ENCODE measurements around the gene SPACA6. TPM values are rescaled to one million over a fixed set of nuclear protein-coding genes. Genes with fewer than 3 reads are reported as not detected.
"Not testable (repeated sequence)": the region's sequence is repeated elsewhere in the genome, so short reads cannot be mapped to it uniquely, and the experiment has no call there.

The SPACA6 gene, protein sequence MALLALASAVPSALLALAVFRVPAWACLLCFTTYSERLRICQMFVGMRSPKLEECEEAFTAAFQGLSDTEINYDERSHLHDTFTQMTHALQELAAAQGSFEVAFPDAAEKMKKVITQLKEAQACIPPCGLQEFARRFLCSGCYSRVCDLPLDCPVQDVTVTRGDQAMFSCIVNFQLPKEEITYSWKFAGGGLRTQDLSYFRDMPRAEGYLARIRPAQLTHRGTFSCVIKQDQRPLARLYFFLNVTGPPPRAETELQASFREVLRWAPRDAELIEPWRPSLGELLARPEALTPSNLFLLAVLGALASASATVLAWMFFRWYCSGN
- total RNA-seq = 6.4 and 8.7 TPM in 2 replicates

DNA sequence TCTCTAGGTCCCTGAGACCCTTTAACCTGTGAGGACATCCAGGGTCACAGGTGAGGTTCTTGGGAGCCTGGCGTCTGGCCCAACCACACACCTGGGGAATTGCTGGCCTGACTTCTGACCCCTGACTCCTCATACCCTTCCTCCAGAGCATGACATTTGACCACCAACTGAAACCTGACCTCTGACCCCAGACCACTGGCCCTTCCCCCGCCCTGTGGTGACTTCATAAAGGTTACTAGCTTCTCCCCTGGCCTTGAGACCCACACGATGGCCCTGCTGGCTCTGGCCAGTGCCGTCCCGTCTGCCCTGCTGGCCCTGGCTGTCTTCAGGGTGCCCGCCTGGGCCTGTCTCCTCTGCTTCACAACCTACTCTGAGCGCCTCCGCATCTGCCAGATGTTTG lies at the start of gene SPACA6:
Gene SPACA6, plus strand, starts transcription at position 71 of the 400 bp plus-strand sequence. Its CDS starts 197 bp downstream, at position 268.
- intact Hi-C loops (cut with micrococcal nuclease) = no loop called here

DNA sequence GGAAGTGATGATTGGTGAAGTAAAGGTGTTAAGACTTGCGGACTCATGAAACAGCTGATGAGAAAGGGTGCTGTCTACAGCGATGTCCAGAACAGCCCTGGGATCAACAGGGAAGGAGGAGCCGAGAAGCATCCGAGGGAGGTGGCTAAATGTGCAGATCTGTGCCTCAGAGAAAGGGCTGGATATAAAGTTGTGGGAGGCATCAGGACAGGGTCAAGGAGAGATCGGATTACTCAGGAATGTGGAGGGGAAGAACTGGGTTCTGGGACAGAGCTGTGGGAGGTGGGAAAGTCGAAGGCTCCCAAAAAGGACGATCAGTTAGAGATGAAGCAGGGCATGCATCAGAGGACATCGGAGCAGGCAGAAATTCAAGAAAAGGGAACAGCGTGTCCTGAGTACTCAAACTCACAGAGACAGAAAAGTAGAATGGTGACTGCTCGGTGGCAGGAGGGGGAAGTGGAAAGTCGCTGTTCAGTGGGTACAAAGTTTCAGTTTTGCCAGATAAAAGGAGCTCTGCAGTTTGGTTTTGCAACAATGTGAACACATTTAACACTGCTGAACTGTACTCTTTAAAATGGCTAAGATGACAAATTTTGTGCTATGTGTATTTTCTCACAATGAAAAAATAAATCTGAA lies 48.4 kb upstream of the SPACA6 start:
- intact Hi-C loops (cut with micrococcal nuclease) = loop anchor here (2.0 kb wide), 1 partner anchor 14 kb away; the partner anchor contains the start of gene SIGLEC5

DNA sequence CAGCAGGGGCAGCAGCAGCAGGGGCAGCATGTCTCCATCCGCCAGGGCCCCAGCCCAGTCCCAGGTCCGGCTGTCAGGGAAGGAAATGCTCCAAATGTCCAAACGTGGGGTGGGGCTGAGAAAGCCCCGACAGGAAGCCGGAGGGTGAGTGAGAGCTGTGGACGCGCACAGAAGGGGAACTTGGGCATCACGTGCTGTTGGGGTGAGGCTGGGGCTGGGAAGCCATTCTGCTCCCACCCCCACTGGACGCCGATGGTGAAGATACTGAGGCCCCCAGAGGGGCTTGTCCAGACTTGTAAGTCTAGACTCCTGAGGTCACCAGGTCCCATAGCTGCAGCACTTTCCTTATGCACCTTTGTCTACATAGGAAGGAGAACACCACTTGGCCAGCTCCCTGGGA lies 46.4 kb upstream of the SPACA6 start, which contains the start of gene SIGLEC14:
Gene SIGLEC14, minus strand, starts transcription at position 96 of the 400 bp plus-strand sequence. Its CDS starts 66 bp downstream, at position 30.
- intact Hi-C loops (cut with micrococcal nuclease) = not testable (repeated sequence)

DNA sequence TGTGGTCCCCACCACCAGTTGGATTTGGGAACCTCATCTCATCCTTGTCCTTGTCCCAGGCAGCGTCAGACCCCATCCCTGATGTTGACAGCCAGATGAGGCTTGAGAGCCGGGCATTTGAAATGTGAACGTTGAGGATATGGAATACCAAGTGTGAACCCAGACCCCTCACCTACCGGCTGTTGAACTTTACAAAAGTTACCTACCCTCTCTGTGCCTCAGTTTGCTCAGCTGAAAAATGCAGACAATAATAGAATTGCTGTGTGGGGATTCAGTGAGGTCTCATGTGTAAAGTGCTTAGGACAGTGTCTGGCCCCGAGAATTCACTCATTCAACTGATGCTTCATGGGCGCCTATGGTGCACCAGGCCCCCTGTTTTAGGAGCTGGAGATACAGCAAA lies 45.8 kb upstream of the SPACA6 start:
- intact Hi-C loops (cut with micrococcal nuclease) = no loop called here

DNA sequence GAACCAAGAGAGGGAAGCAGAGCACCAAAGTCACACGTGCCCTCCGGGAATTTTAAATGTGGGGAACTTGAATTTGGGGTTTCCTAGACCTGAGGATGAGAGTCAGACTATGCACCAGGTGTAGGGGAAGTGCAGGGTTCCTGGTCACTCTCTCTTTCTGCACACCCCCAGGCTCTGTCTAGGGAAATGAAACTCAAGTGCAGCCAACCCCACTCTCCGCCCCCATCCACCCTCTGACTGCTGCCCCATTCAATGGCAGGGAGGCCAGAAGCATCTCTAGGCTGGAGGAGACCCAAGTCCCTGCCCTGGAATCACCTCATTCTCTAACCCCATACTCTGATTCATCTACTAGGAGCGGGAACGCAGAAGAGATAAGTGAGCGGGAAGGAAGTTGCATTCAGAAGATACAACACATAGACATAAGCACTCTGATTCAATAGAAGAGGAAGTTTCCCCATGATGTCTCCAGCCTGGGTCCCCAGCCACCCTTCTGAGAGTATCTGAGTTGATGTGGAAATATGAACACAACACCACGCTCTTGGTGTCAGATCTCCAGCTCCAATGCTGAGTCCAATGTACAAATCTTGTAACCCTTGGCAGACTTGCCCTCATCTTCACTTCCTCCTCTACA lies 41.8 kb upstream of the SPACA6 start:
- intact Hi-C loops (cut with micrococcal nuclease) = no loop called here

DNA sequence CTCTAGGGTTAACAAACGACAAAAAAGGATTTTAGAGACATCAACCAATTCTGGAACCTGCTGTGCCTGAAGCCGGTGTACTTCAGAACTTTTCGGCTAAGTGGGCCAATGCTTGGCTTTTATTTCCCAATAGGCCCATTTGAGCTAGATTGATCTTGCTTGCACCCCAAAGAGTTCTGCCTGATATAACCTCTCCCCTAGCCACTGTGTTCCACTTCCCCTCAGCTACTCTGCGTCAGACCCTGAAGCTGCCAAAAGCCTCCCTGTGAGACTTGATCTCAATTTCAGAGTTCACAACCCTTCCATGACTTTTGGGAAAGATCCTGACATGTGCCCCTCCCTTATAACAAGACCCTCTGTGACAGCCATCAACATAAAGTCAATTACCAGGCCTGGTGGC lies 40.9 kb upstream of the SPACA6 start:
- intact Hi-C loops (cut with micrococcal nuclease) = no loop called here

DNA sequence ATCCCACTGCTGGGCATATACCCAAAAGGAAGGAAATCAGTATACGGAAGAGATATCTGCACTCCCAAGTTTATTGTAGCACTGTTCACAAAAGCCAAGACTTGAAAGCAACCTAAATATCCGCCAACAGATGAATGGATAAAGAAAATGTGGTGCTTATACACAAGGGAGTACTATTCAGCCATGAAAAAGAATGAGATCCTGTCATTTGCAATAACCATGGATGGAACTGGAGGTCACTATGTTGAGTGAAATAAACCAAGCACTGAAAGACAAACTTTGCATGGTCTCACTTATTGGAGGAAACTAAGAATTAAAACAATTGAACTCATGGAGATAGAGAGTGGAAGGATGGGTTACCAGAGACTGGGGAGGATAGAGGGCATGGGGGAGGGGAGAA lies 40.0 kb upstream of the SPACA6 start:
- intact Hi-C loops (cut with micrococcal nuclease) = no loop called here

DNA sequence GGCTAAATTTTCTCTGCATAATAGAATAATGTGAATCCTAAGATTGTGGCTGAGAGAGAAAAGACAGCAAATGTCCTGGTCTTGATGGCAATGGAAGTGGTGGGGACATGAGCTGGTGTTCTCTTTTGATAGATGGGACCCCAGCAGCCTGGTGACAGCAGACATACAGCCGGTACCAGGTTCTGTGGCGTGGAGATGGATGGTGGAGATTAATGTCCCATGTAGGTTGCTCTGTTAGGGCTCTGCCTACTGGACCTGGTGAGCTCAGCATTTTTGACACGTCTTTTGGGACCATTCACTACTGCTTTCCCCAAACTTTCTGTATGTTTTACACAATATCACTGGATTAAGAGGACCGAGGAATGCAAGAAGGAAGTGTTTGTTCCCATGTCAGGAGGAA lies 38.3 kb upstream of the SPACA6 start:
- intact Hi-C loops (cut with micrococcal nuclease) = loop anchor here (5.0 kb wide), 2 partner anchors 47 to 123 kb away; no protein-coding TSS in a partner anchor

DNA sequence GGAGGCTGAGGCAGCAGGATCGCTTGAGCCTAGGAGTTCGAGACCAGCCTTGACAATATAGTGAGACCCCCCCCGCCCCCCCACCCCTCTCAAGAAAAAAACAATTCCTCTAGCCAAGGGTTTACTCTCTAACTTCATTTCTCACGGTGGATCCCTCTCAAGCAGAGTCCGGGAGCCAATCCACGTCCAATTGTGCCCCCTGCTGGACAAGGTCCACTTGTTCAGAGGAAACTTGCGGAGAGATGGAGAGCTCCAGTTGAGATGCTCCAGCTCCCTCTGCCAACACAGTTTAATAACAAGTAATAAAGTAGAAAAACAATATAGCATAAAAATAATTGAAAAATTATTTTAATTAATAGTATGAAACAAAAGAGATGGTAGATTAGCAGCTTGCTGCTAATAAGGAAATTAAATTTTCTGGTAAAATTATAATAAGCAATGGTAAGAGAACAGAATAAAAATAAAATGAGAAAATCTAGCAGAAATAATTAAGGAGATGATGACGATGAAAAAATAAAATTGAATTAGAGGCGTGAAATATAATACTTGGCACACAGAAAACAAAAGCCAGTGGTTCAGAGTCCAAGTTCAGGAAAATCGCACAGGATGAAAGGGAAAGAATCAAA lies 32.0 kb upstream of the SPACA6 start:
- intact Hi-C loops (cut with micrococcal nuclease) = no loop called here

DNA sequence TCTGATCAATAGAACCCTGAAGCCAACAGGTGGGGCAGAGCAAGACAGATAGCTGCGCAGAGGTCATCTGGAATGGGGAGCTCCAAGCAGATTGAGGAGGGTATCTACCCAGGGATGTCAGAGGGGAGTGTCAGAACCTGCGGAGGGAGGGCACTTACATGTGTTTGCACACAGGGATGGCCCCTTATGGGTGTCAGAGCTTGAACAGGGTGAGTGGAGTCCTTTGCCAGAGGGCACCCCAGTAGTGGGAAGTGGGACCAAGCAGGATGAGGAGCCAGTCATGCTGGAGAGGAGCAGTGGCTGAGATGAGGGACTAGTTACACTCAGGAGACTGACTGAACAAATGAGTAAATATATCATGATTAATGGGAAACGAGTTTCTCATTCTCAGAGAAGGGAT lies 29.5 kb upstream of the SPACA6 start:
- intact Hi-C loops (cut with micrococcal nuclease) = no loop called here

DNA sequence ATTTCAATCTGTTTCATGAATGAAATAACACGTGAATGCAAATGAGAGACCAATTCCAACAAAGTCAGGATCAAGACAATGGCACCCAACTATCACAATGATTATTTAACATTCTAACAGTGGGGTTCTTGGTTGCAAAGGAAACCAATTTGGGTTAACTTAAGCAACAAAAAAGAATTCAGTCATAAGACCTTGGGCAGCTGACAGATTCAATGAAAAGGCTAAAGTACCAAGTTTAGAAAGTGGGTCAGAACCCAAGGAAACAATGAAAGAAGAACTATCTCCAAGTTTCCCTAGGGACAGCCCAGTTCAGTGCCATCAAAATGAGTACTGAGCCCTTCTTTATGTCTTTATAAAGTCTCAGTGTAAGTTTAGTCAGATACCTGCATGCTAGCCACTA lies 29.0 kb upstream of the SPACA6 start:
- intact Hi-C loops (cut with micrococcal nuclease) = no loop called here

DNA sequence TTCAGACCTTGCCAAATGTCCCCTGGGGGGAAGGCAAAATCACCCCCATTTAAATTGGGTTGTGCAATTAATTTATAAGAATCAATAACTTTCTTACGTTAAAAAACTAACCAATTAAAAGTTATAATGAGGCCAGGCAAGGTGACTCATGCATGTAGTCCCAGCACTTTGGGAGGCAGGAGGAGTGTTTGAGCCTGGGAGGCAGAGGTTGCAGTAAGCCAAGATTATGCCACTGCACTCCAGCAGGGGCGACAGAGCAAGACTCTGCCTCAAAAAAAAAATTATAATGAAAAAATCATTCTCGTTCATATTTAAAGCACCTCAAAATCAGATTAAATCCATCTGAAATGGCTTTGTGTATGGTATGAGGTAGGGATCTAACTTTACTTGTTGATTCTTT lies 28.1 kb upstream of the SPACA6 start:
- intact Hi-C loops (cut with micrococcal nuclease) = no loop called here

DNA sequence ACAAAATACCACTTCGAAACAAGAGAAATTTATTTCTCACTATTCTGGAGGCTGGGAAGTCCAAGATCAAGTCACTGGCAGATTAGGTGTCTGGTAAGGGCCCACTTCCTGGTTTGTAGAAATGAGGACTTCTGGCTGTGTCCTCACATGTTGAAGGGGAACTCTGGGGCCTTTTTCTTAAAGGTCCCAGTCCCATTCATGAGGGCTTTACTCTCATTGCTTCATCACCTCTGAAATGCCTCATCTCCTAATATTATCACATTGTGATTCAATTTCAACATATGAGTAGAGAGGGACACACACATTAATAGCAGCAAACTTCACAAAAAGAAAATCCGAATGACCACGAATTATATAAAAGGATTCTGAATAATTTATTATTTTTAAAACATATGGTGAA lies 24.9 kb upstream of the SPACA6 start:
- intact Hi-C loops (cut with micrococcal nuclease) = no loop called here

DNA sequence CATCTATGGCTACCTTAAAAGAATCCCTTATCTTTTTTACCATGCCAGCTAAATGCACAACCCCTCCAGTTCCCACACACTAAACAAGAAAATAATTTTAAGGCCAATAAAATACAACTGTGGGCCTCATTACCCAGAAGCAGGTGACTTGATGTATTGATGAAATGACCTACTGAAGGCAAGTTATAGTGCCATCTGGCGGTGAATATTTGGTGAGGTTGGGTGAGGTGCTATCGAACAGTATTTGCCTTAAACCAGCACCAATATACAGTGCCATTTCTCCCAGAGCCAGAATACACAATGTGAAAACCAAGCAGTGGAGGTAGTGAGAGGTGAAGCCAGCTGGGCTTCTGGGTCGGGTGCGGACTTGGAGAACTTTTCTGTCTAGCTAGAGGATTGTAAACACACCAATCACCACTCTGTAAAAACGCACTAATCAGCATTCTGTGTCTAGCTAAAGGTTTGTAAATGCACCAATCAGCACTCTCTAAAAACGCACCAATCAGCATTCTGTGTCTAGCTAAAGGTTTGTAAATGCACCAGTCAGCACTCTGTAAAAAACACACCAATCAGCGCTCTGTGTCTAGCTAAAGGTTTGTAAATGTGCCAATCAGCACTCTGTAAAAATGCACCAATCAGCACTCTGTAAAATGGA lies 17.1 kb upstream of the SPACA6 start:
- intact Hi-C loops (cut with micrococcal nuclease) = not testable (repeated sequence)

DNA sequence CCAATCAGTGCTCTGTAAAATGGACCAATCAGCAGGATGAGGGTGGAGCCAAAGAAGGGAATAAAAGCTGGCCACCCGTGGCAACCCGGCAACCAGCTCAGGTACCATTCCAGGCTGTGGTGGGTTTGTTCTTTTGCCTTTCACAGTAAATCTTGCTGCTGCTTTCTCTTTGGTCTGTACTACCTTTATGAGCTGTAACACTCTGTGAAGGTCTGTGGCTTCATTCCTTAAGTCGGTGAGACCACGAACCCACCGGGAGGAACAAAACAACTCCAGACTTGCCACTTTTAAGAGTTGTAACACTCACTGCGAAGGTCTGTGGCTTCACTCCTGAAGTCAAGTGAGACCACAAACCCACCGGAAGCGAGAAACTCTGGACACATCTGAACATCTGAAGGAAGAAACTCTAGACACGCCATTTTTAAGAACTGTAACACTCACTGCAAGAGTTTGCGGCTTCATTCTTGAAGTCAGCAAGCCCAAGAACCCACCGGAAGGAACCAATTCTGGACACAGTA lies 16.5 kb upstream of the SPACA6 start:
- intact Hi-C loops (cut with micrococcal nuclease) = no loop called here

DNA sequence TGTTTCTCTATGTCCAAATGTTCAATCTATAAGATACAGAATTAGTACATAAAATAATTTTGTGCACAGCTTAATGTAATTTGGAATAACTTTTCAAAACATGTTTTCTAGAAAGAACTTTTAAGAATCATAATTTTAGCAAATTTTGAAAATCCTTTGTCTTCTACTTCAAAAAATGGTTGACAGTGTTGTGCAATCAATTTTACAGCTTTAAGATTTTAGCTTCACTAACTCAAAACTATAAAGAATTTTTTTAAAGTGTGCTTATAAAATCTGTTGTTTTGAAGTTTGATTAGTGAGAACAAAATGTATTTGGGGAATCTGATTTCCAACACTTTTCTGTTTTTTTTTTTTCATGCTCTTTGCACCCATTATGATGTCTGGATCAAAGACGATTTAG lies 12.7 kb upstream of the SPACA6 start:
- intact Hi-C loops (cut with micrococcal nuclease) = no loop called here

DNA sequence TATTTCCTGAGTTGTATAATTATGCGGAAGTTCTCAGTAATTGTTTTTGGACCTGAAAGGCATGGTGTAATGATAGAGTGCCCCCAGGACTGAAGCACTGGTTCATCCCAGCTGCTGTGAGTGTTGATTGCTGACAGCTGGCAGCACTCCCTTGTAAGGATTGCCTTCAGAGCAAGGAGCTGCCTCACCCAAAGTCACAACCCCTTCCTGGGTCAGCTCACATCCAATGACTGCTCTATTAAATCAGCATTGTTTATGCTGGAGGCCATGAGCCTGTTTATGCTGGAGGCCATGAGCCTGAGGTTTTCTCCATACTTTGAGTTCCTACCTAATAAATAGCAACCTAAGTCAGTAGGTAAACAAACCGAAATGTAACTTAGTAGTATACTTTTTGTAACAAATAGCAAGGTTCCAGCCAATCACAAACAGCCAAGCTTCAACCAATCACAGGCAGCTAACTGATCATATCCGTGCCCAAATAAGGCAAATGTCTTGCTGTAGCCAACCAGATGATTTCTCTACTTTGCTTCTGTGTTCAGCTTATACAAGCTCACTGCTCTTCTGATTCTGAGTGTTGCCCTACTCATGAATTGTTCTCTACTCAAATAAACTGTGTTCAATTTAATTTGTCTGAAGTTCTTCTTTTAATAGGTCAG lies 11.7 kb upstream of the SPACA6 start:
- intact Hi-C loops (cut with micrococcal nuclease) = no loop called here

DNA sequence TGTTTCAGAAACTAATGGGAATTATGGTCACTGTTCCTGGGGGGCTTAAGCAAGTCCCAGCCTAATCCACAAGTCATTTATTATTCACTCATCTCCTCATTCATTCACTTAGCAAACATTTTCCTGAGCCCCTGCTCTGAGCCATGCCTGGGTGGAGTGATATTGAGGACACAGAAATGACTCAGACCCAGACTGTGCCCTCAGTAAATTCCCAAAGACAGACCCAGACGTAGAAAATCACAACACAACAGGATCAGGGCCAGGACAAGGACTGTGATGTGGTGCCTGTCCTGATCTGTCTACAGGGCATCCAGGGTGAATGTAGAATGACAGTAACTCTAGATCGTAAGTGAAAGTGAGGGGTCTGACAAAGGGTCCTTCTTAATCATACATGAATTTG lies 7.0 kb upstream of the SPACA6 start:
- intact Hi-C loops (cut with micrococcal nuclease) = no loop called here

DNA sequence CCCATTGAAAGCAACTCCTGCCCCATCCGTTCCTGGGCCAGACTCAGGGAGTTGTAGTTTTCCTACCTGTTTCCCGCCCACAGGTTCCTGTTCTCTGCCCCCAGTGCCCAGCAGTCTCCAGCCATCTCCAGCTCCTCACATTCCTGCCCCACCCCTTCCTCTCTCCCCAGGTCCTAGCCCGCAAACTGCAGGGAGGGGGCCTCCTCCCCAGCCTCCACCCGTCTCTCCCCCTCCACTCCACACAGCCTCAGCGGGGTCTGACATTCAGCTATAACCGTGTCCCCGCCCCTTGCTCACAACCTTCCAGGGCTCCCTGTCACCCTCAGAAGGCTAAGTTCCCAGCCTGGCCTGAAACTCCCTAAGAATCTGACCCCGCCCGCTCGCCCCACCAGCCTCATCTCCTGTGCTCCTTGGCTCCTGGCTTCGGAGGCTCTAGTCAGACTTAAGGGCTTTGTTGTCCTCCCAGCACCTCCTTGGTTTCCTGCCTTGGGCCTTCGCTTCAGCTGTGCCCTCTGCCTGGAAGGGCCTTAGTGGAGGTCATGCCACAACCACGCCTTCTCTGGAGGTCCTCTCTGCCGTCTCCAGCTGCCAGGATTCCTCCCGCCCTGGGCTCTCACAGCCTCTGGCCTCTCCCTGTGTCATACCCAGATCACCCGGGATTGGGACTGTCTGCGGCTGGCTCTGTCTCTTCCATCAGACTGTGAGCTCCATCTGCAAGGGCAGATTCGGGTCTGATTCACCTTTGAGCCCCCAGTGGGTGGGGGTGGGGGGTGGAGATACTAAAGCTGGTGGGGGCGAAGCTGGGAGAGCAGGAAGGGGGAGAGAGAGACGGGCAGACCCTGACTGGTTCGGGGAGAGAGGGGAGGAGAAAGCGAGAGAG lies 5.1 kb upstream of the SPACA6 start:
- intact Hi-C loops (cut with micrococcal nuclease) = no loop called here

Measured in T-helper 1 cell treated with Interleukin-12 subunit alpha and Interleukin-12 subunit beta and Interleukin-4 antibody, amounts not matched to agents 30 ng/mL and 1 ng/mL, for 36 hours (primary cell).